ENCODE measurements around the gene VMAC. TPM values are rescaled to one million over a fixed set of nuclear protein-coding genes. Genes with fewer than 3 reads are reported as not detected.

VMAC gene
- total and polyA plus RNA-seq, 2 of the 8 experiments (the other 6 are each of a cell fraction or from before 2014, with no cell fraction given): 1.3 to 2.2 TPM

- Histone ChIP-seq H2AFZ (ENCODE audit: low read length) (no peak overlapping the region), H3K4me3 (ENCODE audit: extremely low read depth in 1 of 4, insufficient read depth in 2 of 4, low read depth in 3 of 4, low read length in 4 of 4) (no peak overlapping the region), H3K23ac (ENCODE audit: insufficient read length) (no peak overlapping the region), H3K27me3 (replicated peaks in 1 of 4; ENCODE audit: control insufficient read depth in 3 of 4, extremely low read depth in 1 of 4, insufficient read depth in 3 of 4, low read length in 3 of 4) (no peaks in the 10 kb centered on the region), H2BK120ac (replicated peaks; ENCODE audit: low read depth, low read length) (no peak overlapping the region), H3K36me3 (ENCODE audit: control insufficient read depth in 2 of 4, insufficient read depth in 4 of 4, low read length in 3 of 4) (peaks cover 3 to 25% (median 15%) of the 10 kb centered on the region in 4 experiments; a peak in 7 of 8 replicates), H4K8ac (ENCODE audit: extremely low read depth, insufficient read depth, low read length) (no peak overlapping the region), H3K4me1 (replicated peaks in 1 of 4; ENCODE audit: control insufficient read depth in 3 of 4, insufficient read depth in 4 of 4, low read length in 3 of 4) (no peaks in the 10 kb centered on the region), H2BK20ac (ENCODE audit: low read length) (no peak overlapping the region), H3K27ac (ENCODE audit: low read depth, low read length) (no peak overlapping the region), H3K4ac (replicated peaks; ENCODE audit: insufficient read length, low read depth, low read length) (no peak overlapping the region), H2BK12ac (ENCODE audit: low read depth, low read length) (no peak overlapping the region), H3K23me2 (ENCODE audit: low read depth, low read length) (no peaks in the 10 kb centered on the region), H4K91ac (replicated peaks; ENCODE audit: insufficient read length, low read length) (no peak overlapping the region), H3K79me1 (ENCODE audit: low read depth, low read length) (no peaks in the 10 kb centered on the region), H2AK5ac (ENCODE audit: low read depth, low read length) (no peak overlapping the region), H3K9me3 (ENCODE audit: insufficient read depth in 2 of 2, low read depth in 1 of 2, low read length in 1 of 2) (no peaks in the 10 kb centered on the region), H4K5ac (ENCODE audit: insufficient read length, low read depth, low read length) (no peak overlapping the region), H3K9ac (replicated peaks in 1 of 4; ENCODE audit: extremely low read depth in 1 of 4, low read depth in 3 of 4, low read length in 3 of 4) (no peak overlapping the region), H2BK5ac (ENCODE audit: low read depth, low read length) (no peak overlapping the region), H3K18ac (ENCODE audit: extremely low read depth, low read length) (no peak overlapping the region), H3K14ac (ENCODE audit: insufficient read length) (no peak overlapping the region), H3K79me2 (ENCODE audit: control insufficient read depth in 1 of 2, insufficient read depth in 2 of 2, low read length in 2 of 2) (no peaks in the 10 kb centered on the region), H4K20me1 (replicated peaks in 1 of 2; ENCODE audit: control insufficient read depth in 1 of 2, insufficient read depth in 2 of 2, low read length in 2 of 2) (peaks cover 3 to 6% of the 10 kb centered on the region in 2 experiments), H3K56ac (replicated peaks; ENCODE audit: insufficient read length, low read depth, low read length) (no peak overlapping the region), H3K4me2 (ENCODE audit: insufficient read depth in 1 of 2, low read depth in 2 of 2, low read length in 2 of 2) (no peak overlapping the region), H2BK15ac (ENCODE audit: low read length) (no peak overlapping the region)
- TF ChIP-seq ATF3 (IDR thresholded peaks at IDR 0.05; ENCODE audit: insufficient read depth, low read depth, low read length) (no peak), CBX8 (IDR thresholded peaks at IDR 0.05; ENCODE audit: borderline replicate concordance, low read depth, low read length) (no peak)
- DNase-seq (ENCODE audit: low read depth in 1 of 2, low spot score in 2 of 2) (no peak), FAIRE-seq (no peak)
- ChIA-PET CTCF (ENCODE audit: partially characterized antibody) (interaction anchor here (0.9 kb wide), 1 partner anchor 110 kb away, joined by 3 read pairs; no protein-coding TSS in a partner anchor), POLR2A (ENCODE audit: partially characterized antibody) (interaction anchor here (0.6 to 1.9 kb wide), 3 partner anchors 10 to 20 kb away, joined by 3 to 14 read pairs (median 3); partner anchors contain the start of genes NDUFA11 and VMAC)
- WGBS, 2 experiments (ENCODE audit: extremely low coverage in 1 of 2, insufficient coverage in 1 of 2, insufficient read length in 1 of 2, insufficient replicate concordance in 2 of 2, low coverage in 1 of 2, low lambda C conversion rate in 2 of 2, missing lambda C conversion rate in 1 of 2): 93% methylated on average over 18 of the region's 22 CpGs; no CpG with 5 or more reads in 1 of the 2 experiments
Measured at GRCh38 chr19:5914358-5914774, 9.7 kb downstream of the VMAC start.
